K562 (cell line): ENCODE results near the gene ZNHIT3. TPM values are rescaled to one million over a fixed set of nuclear protein-coding genes. Genes with fewer than 3 reads are reported as not detected.

ENCODE experiments used
- E2F6 ChIP-seq, 2 experiments: IDR thresholded peaks; 2 replicates each; pipeline ENCODE4 v1.6.1; 2011; ENCODE audit warnings: borderline replicate concordance in 1 of 2, control low read depth in 1 of 2, low read depth in 1 of 2, low read length in 1 of 2, mild to moderate bottlenecking in 1 of 2, mixed read lengths in 1 of 2, moderate library complexity in 1 of 2; ENCODE audit not compliant: insufficient read depth in 1 of 2, insufficient read length in 1 of 2, poor library complexity in 1 of 2, severe bottlenecking in 1 of 2; ENCODE audit errors: extremely low read depth in 1 of 2
- FOXP4 ChIP-seq: sonication (generic); formaldehyde crosslinking; IDR thresholded peaks from 2 replicates; pipeline ENCODE4 v1.8.0; 2022; ENCODE audit warnings: mild to moderate bottlenecking, missing genetic modification reagents, borderline replicate concordance
- GABPA ChIP-seq: fragments of 200-800 bp; sonication (Bioruptor generic); conservative IDR thresholded peaks from 2 replicates; pipeline ENCODE4 v1.6.1; 2016; ENCODE audit warnings: low read depth, missing genetic modification characterization, missing compliant biosample characterization
- LARP7 ChIP-seq: fragments of 450-650 bp; IDR thresholded peaks from 2 replicates; pipeline ENCODE4 v1.6.1; 2016
- MAFK ChIP-seq: IDR thresholded peaks from 2 replicates; pipeline ENCODE4 v1.6.1; 2011; ENCODE audit warnings: low read length, improper control_type of control experiment
- MCM2 ChIP-seq: fragments of 450-650 bp; IDR thresholded peaks from 2 replicates; pipeline ENCODE4 v1.6.1; 2017; ENCODE audit warnings: low read depth, mild to moderate bottlenecking
- MTA1 ChIP-seq: fragments of 450-650 bp; IDR thresholded peaks from 2 replicates; pipeline ENCODE4 v1.6.1; 2017; ENCODE audit warnings: borderline replicate concordance
- NCOR1 ChIP-seq: fragments of 450-650 bp; IDR thresholded peaks from 2 replicates; pipeline ENCODE4 v1.6.1; 2016; ENCODE audit warnings: mild to moderate bottlenecking, moderate library complexity
- PREB ChIP-seq: sonication (generic); formaldehyde crosslinking; IDR thresholded peaks from 2 replicates; pipeline ENCODE4 v1.8.1; 2023; ENCODE audit warnings: mild to moderate bottlenecking, missing genetic modification reagents
- PTBP1 ChIP-seq: fragments of 200-400 bp; formaldehyde crosslinking; IDR thresholded peaks from 2 replicates; pipeline ENCODE4 v1.6.1; 2017; ENCODE audit warnings: low read depth, low read length
- RBBP5 ChIP-seq: fragments of 200-600 bp; sonication (generic); IDR thresholded peaks from 2 replicates; pipeline ENCODE4 v1.6.1; 2012; ENCODE audit warnings: borderline replicate concordance, mild to moderate bottlenecking, low read length, control low read depth, inconsistent platforms; ENCODE audit not compliant: insufficient read depth, poor library complexity, severe bottlenecking
- SMARCA4 ChIP-seq: fragments of 450-650 bp; IDR thresholded peaks from 2 replicates; pipeline ENCODE4 v1.6.1; 2016
- STAT5B ChIP-seq: fragments of 250-450 bp; sonication (Bioruptor Pico); IDR thresholded peaks from 2 replicates; pipeline ENCODE4 v1.8.0; 2021; ENCODE audit warnings: mild to moderate bottlenecking, inconsistent platforms
- TCF7 ChIP-seq: sonication (generic); IDR thresholded peaks from 2 replicates; pipeline ENCODE4 v1.6.1; 2016; ENCODE audit warnings: antibody characterized with exemption, borderline replicate concordance
- USF1 ChIP-seq: sonication (generic); formaldehyde crosslinking; IDR thresholded peaks from 2 replicates; pipeline ENCODE4 v1.9.0; 2022; ENCODE audit warnings: mild to moderate bottlenecking, missing genetic modification reagents
- YY1 ChIP-seq, 3 experiments: IDR thresholded peaks; 2 replicates each; pipeline ENCODE4 v1.6.1; 2011; ENCODE audit warnings: low read length in 2 of 3, mild to moderate bottlenecking in 2 of 3, moderate library complexity in 2 of 3, borderline replicate concordance in 1 of 3, control low read depth in 1 of 3, low read depth in 1 of 3; ENCODE audit not compliant: insufficient read depth in 3 of 3, insufficient replicate concordance in 2 of 3, control insufficient read depth in 1 of 3, insufficient read length in 1 of 3; ENCODE audit errors: extremely low read depth in 1 of 3
- ZBTB12 ChIP-seq: fragments of 250-450 bp; sonication (Bioruptor Pico); IDR thresholded peaks from 2 replicates; pipeline ENCODE4 v1.4.0; 2020
- ZSCAN32 ChIP-seq: fragments of 450-650 bp; formaldehyde crosslinking; IDR thresholded peaks from 2 replicates; pipeline ENCODE4 v1.4.0; 2020; ENCODE audit warnings: mild to moderate bottlenecking, moderate library complexity
- polyA plus RNA-seq, 8 experiments: library from polyadenylated mRNA; depleted of rRNA in 4 of 8; stranded (reverse) in 5 of 8; unstranded in 3 of 8; fragments of >200 nt; fragmentation: Nextera tagmentation in 2 of 8; fragmentation: Illumina TruSeq in 1 of 8; extraction: Ambion mirVana in 2 of 8; extraction: Trizol in 1 of 8; gene quantifications; 2 replicates each; pipeline versions ENCODE4 v1.2.1 to v1.2.3, GENCODE V29; 2011 to 2014; ENCODE audit warnings: inconsistent platforms in 1 of 8, missing spikeins in 1 of 8
- total RNA-seq, 7 experiments: library from RNA; depleted of rRNA in 6 of 7; stranded (reverse); fragments of >200 nt in 6 of 7; fragmentation: Illumina TruSeq in 2 of 7; extraction: Trizol in 2 of 7; gene quantifications; 2 replicates each; pipeline versions ENCODE4 v1.2.1 to v1.2.3, GENCODE V29; 2011 to 2021; ENCODE audit warnings: low replicate concordance in 1 of 7
- TF ChIP-seq, protein P1 (sequence below): fragments of 250-450 bp; sonication (Bioruptor Pico); IDR thresholded peaks from 2 replicates; pipeline ENCODE4 v1.5.0; 2021

Gene ZNHIT3
- total and polyA plus RNA-seq, 9 of the 15 experiments (the other 6 are each of a cell fraction or from before 2014, with no cell fraction given): 45.0 to 300 (median 88.4) TPM

DNA sequence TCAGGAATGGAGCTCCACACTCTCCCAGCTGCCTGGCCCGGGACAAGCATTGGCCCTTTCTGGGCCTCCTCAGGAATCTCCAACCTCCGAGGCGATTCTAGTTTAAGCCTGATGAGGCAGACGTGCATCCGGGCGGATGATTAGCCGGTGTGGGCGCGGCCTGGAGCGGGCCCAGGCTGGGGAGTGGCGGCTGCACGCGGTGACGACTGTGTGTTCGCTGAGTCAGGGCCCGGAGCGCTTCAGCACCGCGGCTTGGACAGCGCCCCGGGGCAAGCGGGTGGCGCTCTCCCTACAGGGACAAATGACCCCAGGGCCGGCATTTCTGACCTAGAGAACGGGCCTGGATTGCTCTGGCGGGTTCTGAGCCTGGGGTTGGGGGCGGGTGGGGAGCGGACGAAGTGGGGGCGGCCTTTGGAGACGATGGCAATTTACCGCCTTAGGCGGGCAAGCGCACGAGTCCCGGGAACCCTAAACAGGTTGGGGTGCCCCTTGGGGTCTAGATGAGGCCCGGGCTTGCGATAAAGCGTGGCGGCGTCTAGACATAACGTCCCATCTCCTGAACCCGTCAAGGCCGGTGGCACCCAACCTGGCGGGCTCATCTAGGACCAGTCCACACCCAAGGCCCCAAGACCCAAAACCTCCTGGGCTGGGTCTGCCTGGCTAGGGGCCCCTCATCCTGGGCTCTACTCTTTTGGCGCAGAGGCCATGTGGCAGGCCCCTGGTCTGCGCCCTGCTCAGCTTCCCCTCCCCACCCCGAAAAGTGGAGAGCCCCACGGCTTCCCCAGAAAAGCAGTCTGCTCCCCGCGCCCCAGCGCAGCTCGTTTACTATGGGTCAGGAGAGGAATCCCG lies 22.3 kb upstream of the ZNHIT3 start (continued):
- TF ChIP-seq FOXP4 (no peak), MTA1 (no peak), MAFK (peak; percentile 63), ZSCAN32 (CRISPR knock-in tag) (no peak), ZBTB12 (CRISPR knock-in tag) (no peak), NCOR1 (no peak), PTBP1 (no peak), USF1 (CRISPR knock-in tag) (no peak), E2F6 (IDR thresholded peaks at IDR 0.05; ENCODE audit: borderline replicate concordance in 1 of 2, extremely low read depth in 1 of 2, insufficient read depth in 1 of 2, insufficient read length in 1 of 2, low read depth in 1 of 2, low read length in 1 of 2, poor library complexity in 1 of 2, severe bottlenecking in 1 of 2) (peak; percentile 28 to 55), GABPA (tag) (no peak), STAT5B (no peak), RBBP5 (no peak), PREB (CRISPR knock-in tag) (no peak), YY1 (IDR thresholded peaks at IDR 0.05; ENCODE audit: borderline replicate concordance in 1 of 3, control insufficient read depth in 1 of 3, extremely low read depth in 1 of 3, insufficient read depth in 3 of 3, insufficient read length in 1 of 3, insufficient replicate concordance in 2 of 3, low read depth in 1 of 3, low read length in 2 of 3) (no peak), TCF7 (no peak), SMARCA4 (no peak), LARP7 (no peak), MCM2 (no peak)
- TF ChIP-seq, protein P1, sequence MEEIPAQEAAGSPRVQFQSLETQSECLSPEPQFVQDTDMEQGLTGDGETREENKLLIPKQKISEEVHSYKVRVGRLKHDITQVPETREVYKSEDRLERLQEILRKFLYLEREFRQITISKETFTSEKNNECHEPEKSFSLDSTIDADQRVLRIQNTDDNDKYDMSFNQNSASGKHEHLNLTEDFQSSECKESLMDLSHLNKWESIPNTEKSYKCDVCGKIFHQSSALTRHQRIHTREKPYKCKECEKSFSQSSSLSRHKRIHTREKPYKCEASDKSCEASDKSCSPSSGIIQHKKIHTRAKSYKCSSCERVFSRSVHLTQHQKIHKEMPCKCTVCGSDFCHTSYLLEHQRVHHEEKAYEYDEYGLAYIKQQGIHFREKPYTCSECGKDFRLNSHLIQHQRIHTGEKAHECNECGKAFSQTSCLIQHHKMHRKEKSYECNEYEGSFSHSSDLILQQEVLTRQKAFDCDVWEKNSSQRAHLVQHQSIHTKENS (CRISPR knock-in tag): no peak
